ENCODE data around the gene RELT.
A peak's percentile ranks its signal among the peaks of the same experiment; 100 is the strongest.
"Not testable (repeated sequence)": the region's sequence is repeated elsewhere in the genome, so short reads cannot be mapped to it uniquely, and the experiment has no call there.

The RELT gene

DNA sequence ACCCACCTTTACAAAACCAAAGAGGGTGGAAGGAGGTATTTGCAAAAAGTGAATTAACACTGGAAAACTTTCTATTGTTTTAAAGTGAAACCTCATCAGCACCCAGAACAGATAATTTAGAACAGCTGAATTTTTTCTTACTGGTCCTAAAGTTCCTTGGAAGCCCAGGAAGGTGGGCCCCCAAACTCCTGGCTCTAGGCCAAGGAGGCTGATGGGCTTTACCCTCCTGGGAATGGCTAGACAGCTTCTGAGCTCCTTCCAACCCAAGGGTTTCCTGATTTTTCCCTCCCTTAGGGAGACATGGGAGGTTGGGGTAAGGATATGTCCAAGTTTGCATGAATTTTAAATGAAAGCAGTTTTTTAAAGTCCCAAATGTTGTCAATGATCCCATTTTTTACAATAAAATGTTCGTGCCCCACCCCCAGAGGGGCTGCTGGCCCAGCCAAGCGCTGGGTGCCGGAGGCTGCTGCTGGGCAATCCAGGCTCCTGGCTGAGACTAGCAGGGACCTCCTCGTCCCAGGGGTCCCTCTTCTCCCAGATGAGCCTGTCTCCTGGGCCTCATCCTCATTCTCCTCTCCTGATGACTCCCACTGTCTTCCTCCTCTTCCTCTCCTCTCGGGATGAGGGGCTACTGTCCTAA is 28.4 kb downstream of the RELT start:
- DNase-seq: peak in 1 of 2 donors; percentile 11

DNA sequence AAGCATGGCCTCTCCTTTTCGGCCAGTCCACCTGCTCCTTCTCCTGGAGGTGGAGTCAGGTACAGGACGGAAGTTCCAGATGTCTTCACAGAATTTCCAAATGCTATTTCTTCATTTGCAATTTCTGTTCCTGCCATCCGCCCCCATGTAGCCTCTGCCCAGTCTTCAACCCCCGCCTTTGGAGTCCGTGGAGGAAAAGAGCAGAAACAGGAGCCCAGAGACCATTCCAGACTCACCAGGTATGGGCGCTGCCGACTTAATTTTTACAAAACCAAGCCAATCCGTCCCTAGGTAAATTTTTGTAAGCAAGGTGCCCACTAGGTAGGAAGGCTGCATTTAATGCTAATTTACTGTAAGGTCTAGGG is 28.9 kb downstream of the RELT start:
- DNase-seq: no peak

GRCh38 chr11:73406131-73406530 is 29.9 kb downstream of the RELT start:
- no peak for DNase-seq

- DNase-seq: no peak
Observed at GRCh38 chr11:73406619-73407018, 30.4 kb downstream of the RELT start.

DNA sequence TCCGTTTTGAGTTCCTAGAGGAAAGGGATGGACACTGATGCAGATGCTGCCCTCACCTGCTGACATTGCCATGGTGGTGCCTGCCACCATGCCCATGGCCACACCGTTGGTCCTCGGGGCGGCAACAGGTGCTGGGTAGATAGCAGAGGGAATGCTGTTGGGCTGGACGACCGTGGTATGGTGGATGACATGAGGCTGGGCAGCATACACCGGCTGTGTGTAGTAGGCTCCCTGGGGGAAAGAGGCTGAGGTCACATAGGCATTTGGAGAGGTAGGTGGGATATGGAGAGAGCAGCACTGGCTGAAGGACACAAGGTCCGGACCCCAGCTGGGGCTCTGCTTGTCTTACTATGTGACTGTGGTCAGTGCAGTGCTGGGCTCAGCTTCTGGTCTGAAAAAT is 33.2 kb downstream of the RELT start:
- peak in 1 of 2 donors; percentile 5 for DNase-seq

DNA sequence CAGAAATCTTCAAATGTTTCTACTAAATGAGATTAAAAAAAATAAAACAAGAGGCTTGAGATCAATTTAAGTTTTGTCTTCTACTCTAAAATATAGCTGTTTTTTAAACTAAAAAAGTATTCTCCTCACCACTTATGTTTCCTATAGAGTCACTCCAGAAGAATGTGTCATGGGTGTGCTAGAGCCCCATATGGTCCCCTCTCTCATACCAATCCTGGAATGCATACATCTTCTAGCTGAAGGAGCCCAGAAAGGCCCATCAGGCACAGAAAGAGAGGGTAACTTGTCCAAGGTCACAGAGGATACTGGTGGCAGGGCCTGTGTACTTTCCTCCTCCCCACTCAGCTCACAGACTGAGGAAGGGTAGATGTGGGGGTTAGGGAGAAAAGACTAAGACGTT is 34.4 kb downstream of the RELT start:
- peak in 1 of 2 donors; percentile 5 for DNase-seq

GRCh38 chr11:73411031-73411430 is 34.8 kb downstream of the RELT start:
- DNase-seq: no peak

- no peak for DNase-seq
Observed at GRCh38 chr11:73412308-73412707, 36.1 kb downstream of the RELT start.

DNA sequence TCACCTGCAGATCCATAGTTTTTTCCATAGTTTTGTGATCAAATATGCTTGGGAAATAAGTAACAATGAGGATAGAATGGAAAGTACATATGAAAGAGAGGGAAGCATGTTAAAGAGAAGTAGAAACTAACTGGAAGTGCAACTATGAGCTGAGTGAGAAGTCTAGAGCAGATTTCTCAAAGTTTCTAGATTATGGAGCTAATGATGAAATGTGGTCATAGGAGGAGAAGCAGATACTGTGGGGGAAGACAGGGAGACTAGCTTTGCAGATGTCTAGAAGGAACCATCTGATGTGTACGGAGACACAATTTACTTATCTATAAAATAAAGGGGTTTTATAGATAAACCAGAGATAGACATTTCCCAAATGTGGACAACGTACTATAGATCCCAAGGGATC is 37.1 kb downstream of the RELT start:
- DNase-seq: no peak

DNA sequence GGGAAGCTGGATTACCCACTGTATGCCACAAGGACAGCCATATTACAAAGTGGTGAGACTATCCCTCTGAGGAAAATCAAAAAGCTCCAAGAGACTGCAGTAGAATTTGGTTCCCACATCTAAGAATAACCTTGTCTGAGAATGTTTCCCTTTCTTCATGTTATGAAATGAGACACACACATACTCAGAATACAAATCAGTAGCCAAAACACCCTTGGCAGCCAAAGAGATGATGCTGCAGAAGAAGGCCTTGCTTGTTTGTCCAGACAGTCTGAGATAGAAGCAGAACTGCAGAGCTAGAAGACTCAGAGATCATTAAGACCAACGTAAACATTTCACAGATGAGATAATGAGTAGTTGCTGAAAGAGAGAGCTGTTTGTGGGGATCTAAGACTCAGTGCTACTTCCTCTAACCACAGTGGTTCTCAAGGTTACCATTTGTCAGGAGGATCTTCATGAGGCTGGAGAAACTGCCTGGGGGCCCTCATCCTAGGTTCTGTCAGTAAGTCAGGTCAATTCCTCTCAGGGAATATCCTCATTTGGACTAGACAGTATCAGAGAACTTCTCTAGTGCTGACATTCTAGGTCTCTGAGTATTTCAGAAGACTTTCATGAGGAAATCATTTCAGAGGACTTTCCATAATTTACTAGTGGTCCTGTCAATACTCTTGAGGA is 38.9 kb downstream of the RELT start:
- DNase-seq: no peak

DNA sequence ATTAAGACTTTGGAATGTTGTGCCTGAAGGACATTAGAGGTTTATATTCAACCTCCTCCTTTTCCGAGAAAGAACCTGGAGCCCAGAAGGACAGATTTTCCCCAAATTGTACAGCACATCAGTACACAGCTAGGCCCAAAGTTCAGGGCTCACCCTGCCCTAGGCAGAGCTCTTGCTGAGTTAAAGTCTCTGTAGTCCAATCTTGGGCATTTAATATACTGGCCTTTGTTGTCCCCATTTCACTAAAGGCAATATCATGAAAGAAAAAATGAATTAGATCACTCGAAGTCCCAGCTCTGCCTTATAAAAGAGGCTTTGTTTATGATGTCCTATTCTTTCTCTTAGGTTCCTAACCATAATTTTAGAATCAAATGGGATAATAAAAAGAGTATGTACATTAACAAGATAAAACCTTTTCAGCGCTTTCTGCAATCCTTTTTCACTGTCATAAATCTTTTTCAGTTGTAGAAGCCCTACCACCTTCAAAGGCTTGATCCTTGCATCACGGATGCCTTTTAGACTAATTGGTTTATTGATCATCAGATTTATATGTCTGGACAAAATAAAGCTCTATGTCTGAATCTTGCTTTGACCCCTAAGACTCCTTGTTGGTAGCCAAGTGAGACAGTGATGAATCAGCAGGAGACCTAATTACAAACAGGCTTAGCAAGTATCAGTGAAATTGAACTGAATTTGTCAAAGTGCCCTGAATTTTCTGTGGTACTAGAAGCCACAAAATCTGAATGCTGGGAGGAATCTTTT is 39.8 kb downstream of the RELT start:
- DNase-seq: no peak

DNA sequence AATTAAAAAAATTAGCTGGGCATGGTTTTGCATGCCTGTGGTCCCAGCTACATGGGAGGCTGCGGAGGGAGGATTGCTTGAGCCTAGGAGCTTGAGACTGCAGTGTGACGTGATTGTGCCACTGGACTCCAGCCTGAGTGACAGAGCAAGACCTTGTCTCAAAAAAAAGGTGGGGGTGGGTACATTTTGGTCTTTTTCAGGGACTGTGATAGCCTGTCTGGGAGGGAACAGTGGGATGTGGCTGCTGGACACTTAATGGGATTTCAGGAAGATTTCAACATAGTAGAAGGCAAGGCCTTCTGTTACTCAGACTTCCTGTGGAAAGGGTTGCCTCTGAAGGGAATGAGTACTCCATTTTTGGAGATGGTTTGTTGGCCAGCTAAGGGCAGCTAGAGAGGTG is 40.6 kb downstream of the RELT start:
- no peak for DNase-seq

GRCh38 chr11:73420136-73420535 is 43.9 kb downstream of the RELT start:
- DNase-seq: no peak

DNA sequence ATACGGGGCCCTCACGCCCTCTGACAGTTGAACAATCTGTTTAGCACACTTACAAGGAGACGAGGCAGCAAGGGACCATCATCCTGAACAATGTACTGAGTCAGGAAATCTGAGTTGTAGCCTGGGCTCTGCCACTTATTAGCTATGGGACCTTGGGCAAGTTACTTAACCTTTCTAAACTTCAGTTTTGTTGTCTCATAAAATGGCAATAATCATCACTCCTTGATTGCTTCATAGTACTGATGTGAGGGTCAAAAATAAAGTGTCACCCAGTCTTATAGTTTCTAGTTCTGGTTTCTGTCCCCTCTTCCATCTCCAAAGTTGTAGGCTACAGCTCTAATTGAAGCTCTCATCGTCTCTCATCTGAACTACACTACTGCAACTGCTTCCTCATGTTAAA is 46.7 kb downstream of the RELT start:
- DNase-seq: no peak

- no peak for DNase-seq
Observed at GRCh38 chr11:73423506-73423905, 47.3 kb downstream of the RELT start.

- DNase-seq: peak in 1 of 2 donors; percentile 59
Observed at GRCh38 chr11:73425108-73425507, 48.9 kb downstream of the RELT start.

GRCh38 chr11:73426219-73426850 is 50.1 kb downstream of the RELT start:
- DNase-seq: no peak

DNA sequence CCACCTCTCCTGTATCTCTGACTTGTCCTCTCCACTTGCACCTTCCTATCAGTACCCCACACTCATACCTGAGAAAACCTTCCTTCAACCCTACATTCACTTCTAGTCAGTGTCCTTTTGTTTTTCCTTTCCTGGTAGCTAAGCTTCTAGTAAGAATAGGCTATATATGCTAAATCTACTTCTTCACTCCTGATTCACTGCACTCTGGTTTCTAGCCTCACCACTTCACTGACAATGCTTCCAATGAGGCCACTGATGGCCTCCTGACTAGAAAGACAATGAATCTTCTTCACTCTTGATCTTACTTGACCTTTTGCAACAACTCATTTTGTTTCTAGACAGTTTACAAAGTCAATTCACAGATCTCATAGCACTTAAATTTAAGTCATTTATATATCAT is 52.0 kb downstream of the RELT start:
- DNase-seq: no peak

- no peak for DNase-seq
Observed at GRCh38 chr11:73428699-73429098, 52.5 kb downstream of the RELT start.

DNA sequence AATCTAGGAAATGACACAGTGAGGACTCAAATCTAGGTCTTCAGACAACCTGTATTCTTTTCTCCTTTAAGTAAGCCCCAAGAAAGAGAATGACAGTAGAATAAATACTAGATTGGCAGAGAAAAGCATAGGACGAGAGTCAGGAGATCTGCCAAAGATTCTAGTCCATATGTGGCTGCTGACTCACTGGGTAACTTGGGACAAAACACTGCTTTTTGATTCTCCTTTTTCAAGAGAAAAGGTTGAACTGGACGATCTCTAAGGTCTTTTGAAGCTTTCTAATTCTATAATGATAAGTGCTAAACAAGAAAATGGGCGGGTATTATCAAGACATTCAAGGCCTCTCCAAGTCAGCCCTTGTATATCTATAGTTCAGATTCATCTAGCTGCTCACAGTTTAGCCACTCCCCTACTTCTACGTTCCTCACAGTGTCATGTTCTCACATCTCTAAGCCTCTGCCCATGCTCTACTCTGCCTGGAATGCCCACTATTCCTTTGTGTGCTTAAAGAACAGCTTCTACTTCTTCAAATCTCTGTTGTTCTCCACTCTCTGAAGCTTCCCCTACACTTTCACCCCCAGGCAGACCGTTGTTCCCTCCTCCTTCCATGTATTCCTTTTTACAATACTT is 53.0 kb downstream of the RELT start:
- no peak for DNase-seq

DNA sequence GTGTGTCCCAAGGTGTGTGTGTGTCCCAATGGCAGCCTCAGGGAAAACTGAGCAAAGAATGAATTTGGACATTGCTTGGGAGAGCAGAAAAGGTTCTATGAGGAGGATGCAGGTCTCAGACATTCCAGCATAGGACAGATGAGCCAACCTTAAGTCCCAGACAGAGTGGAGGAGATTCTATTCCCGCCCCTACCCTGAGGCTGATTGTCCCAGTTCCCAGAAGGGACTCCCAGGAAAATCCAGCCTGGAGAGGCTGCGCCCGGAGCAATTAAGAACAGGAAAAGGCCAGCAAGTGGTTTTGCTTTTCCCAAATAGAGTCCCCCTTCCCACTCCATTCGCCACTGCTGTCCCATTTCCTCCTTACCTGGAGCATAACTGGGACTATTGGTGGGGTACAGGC is 54.1 kb downstream of the RELT start:
- no peak for DNase-seq

DNA sequence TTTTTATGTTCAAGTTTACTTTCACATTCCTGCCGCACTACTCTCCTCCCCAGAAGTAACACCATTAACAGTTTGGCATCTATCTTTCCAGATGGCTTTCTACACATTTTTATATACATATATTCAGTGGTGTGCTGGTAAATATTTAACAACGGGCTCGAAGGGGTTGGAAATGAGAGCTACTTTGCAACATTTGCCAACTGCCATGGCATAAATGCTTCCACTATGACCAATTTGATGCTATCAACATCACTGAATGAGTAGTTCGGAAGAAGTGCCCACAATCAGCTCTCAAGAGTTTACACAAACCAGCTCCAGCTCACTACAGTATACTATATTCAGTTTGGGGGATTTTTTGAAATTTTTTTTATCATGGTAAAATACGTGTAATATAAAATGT is 55.2 kb downstream of the RELT start:
- no peak for DNase-seq

DNA sequence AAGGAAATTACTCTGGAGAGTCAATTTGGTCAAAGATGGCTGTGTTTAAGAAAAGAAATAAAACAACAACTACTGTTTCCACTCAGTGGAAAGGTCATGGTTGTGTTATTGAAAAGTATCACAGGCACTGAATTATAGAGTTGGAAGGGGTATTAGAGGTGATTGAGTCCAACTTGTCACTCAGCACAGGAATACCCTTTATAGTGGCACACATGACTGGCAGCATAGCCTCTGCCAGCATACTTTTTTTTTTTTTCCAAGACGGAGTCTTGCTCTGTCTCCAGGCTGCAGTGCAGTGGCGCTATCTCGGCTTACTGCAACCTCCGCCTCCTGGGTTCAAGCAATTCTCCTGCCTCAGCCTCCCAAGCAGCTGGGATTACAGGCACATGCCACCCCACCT is 60.7 kb downstream of the RELT start:
- not testable (repeated sequence) for DNase-seq
